GM20431 (cell line): ENCODE measurements around the gene ADM2.

Experiments
- in situ Hi-C: fragments of 300-500 bp; cut with MseI, MboI; formaldehyde crosslinking; loops from one replicate; pipeline ENCODE4 v1.15.0; 2020; ENCODE audit warnings: low sequenced_read_pairs; ENCODE audit not compliant: unreplicated experiment

The ADM2 gene

GRCh38 chr22:50483106-50483505 is 1.8 kb downstream of the ADM2 start:
- in situ Hi-C loops, result no loop called here

DNA sequence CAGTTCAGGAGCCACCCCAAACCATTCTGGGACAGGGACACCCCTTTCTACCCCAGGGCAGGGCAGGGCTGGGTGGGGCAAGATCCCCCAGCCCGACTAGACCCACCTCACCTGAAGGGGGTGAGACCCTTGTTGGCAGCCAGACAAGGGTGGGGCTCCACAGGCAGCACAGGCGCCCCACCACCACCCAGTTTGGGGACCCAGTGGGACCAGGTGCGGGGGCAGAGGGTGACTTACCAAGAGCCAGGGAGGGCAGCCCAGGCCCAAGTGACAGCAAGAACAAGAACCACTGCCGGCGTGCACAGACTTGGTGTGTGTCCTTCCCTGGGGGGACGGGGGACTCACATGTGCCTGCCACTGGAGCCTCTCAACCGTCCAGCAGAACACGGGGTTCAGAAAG is 2.2 kb downstream of the ADM2 start:
- in situ Hi-C loops, result no loop called here

GRCh38 chr22:50483977-50484853 is 2.9 kb downstream of the ADM2 start:
- in situ Hi-C loops, result no loop called here

DNA sequence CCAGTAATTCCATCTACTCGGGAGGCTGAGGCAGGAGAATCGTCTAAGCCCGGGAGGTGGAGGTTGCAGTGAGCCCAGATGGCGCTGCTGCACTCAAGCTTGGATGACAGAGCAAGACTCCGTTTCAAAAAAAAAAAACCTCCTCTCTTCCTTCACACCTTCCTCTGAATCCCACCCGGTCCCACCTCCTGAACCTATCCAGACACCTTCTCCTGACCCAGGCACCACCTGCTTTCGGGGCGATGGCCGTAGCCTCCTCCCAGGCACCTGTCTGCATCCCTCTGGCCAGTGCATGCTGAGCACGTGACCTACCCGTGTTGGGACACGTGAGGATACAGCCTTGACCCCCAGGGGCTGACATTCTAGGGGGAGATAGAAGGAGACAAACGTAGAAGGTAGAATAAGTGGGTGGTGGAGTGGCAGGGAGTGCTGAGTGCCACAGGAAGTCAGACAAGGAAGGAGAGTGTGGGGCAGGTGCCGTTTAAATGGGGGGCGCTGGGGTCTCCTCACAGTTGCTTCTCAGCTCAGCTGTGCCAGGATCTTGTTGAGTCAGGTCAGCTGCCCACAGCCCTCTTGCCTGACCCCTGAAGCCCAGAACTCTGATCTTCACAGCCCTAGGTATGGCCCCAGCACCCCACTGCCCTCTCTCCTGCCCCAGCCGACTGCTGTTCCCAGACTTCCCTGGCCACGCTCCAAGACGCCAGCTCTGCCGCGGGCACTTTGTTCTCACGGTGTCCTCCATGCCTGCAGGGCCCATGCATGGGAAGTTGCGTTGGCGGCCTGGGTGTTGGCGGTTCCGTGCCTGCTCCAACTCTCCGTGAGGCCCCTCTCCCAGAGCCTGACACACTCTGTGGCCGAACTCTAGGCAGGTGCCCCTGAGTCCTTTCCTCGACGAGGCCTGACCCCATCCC is 4.1 kb downstream of the ADM2 start:
- in situ Hi-C loops, result no loop called here

DNA sequence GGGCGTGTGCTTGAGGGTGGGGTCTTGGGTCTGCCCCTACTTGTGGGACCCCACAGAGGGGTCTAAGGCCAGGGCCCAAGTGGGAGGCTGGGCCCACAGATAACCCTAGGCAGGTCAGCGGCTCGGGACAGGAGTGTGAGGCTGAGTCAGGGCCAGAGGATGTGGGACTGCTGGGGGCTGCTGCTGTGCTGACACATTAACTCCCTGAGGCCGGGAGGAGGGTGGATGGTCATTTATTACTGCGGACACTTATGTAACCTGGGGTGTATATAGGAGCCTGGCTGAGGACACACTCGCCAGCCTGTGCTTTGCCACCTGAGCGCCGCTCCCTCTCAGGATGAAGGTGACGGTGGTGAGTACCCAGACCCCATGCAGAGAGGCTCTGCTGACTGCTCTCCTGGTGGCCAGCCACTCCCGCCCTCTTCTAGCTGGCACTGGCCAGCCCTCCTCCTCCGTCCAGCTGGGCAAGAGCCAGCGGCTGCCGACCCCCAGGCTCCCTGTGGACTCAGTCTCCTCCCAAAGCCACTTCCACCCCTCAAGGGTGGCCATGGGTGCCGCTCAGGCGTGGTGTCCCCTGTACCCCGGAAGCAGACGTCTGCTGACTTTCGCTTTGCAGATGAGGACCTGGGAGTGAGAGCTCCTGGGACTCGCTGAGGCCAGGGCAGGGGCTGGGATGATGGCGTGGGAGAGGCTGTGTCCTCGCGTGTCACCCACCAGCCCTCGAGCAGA is 5.4 kb downstream of the ADM2 start, which contains the start of gene MIOX:
MIOX (plus strand) TSS at position 299 of the 729 bp plus-strand sequence; CDS start at position 338, 39 bp downstream.
- in situ Hi-C loops, result no loop called here

GRCh38 chr22:50487290-50488005 is 6.1 kb downstream of the ADM2 start:
- in situ Hi-C loops, result no loop called here

DNA sequence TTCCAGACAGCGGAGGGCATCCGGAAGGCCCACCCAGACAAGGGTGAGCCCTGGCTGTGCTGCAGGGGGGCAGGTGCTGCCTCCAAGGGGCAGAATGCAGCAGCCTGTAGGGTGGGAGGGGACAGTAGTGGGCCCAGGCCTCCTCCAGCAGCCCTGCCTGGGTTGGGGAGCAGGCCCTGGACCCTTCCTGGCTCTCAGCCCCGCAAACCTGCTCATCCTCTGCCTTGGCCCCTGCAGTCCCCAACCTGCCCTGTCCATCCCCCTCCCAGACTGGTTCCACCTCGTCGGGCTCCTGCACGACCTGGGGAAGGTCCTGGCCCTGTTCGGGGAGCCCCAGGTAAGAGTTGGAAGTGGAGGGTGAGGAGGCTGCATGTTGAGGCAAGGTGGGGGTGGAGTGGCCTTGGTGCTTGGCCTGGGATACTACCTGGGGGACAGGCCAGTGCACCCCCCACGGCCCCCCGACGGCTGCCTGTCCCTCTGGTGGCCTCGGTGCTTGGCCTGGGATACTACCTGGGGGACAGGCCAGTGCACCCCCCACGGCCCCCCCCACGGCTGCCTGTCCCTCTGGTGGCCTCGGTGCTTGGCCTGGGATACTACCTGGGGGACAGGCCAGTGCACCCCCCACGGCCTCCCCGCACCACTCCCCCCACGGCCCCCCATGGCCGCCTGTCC is 6.8 kb downstream of the ADM2 start:
- in situ Hi-C loops, result no loop called here

DNA sequence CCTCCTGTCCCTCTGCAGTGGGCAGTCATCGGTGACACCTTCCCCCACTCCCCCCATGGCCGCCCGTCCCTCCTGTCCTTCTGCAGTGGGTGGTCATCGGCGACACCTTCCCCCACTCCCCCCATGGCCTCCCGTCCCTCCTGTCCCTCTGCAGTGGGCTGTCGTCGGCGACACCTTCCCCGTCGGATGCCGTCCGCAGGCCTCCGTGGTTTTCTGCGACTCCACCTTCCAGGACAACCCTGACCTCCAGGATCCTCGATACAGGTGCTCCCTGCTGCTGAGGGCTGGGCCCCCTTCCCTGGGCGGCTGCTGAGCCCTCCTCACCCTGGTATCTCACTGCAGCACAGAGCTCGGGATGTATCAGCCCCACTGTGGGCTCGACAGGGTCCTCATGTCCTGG is 7.5 kb downstream of the ADM2 start:
- in situ Hi-C loops, result no loop called here

DNA sequence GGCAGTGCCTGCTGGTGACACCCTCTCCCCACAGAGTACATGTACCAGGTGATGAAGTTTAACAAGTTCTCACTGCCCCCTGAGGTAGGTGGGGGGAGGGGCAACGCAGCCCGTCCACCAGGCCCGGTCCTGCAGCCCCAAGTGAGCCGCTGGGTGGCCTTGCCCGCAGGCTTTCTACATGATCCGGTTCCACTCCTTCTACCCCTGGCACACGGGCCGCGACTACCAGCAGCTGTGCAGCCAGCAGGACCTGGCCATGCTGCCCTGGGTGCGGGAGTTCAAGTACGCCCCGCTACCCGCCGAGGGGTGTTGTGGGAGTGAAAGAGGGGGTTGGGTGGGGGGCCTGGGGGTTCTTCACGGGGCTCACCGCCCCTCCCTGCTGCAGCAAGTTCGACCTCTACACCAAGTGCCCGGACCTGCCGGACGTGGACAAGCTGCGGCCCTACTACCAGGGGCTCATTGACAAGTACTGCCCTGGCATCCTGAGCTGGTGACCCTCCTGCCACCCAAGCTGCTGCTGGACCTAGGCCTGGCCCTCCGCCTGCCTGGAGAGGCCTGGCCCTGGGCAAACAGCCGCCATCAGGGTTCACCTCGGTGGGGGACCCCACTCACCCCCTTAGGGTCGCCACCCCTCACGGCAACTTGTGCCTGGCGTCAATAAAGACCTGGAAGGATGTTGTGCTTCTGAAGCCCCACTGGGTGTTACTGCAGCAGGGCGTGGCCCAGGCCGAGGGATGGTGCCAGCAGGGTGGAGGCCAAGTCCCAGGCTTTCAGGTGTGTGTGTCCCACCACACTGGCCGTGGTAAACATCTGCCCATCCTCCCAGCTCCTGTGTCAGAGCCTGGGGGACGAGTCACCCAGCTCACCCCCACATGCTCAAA is 8.3 kb downstream of the ADM2 start:
- in situ Hi-C loops, result no loop called here

GRCh38 chr22:50490531-50491308 is 9.4 kb downstream of the ADM2 start:
- in situ Hi-C loops, result no loop called here

DNA sequence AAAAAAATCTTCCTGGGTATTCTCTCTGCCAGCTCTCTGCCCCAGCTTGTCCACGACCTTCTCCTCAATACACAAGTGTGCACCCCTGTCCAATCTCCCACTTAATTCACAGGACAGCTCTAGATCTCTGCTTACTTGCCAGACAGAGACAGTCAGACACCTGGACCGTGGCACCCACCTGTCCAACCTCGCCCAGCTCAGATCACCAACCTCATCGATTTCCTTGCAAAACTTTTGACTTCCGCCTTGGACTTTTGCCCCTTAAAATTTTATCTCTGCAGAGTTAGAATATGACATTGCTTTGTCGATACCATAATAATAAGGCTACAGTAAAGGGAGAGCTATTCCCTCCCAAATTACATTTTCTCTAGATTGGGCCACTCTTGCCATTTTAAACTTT is 15.8 kb downstream of the ADM2 start:
- in situ Hi-C loops, result no loop called here

DNA sequence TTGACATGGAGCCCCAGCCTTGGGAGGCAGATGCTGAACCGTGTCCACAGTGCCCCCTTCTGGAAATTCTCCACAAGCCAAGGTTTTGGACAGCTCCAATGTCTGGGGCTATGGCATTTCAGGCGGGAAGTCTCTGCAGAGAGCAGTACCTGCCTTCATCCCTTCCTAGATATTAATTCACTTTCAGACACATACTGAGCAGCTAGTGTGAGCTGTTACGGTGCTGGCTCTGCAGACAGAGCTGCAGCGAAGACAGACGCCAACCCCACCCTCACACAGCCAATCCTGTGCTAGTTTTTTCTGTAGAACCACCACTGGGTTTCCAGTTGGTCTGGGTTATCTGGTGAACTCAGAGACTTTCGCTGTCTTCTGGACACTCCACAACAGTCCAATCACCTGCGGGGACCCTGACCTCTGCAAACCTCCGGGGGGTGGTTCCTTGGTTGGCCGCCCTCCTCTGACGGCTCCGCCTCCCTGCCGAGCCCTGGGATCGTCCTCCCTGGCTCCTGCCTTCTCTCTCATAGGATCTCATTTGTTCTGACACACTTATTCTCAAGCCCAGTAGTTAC is 17.1 kb downstream of the ADM2 start:
- in situ Hi-C loops, result no loop called here

DNA sequence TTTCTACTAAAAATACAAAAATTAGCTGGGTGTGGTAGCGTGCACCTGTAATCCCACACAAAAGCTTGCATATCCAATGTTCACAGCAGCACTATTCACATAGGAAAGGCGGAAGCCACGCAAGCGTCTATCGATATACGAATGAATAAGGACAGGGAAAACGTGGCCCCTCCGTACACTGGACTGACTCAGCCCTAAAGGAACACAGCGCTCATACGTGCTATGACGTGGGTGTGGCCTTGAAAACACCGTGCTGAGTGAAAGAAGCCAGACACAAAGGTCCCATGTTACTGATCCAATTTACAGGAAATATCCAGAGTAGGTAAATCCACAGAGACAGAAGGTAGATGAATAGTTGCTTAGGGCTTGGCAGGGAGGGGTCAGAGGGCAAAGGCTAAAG is 19.1 kb downstream of the ADM2 start:
- in situ Hi-C loops, result no loop called here

DNA sequence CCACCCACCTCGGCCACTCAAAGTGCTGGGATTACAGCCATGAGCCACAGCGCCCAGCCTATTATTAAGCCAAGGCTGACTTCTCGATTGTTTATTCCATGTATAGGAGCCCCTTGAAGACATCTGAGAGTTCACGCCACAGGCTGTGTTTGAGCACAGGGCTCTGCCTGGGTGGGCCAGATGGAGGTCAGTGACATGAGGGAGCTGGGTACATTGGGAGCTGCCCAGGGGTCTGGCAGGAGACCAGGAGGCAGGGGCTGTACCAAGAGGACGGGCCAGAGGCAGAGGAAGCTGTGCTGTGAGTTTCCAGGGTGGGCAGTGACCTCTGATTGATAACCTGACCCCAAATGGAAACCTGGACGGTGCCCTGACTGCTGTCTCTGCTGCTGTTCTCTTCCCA is 20.8 kb downstream of the ADM2 start:
- in situ Hi-C loops, result no loop called here

DNA sequence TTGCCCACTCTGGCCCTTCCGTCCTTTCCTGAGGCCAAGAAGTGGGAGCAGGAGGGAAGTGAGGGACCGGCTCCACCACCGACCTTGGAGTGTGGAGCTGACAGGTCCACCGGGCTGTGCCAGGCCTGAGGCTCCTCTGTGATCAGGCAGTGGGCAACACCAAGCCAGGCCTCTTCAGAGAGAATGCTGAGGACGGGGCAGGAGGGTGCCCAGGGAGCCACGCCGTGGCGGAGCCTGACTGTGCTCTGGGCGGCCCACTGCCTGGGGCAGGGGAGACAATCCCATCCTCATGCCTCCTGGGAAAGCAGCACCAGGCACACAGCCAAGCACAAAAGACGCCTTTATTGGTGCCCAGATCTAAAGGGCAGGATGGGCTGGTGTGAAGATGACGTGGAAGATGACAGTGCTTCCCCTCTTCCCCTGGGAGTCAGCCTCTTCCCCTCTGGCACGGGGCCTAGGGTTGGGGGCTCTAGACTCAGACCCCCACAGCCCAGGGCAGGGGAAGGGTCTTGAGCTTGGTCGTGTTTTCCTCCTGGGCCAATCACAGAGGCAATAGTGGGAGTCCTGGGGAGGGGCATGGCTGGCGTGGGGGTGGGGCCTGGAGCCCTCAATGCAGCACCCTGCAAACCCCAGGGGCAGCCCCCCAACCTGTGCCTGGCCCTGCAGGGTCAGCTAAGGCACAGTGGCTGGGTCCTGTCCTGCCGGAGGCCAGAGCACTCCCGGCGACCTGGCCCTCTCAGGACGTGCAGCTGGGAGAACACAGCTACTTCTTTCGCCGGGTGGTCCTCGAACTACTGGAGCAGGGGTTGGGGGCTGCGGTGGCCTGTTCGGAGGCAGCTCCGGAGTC is 21.5 kb downstream of the ADM2 start:
- in situ Hi-C loops, result no loop called here

DNA sequence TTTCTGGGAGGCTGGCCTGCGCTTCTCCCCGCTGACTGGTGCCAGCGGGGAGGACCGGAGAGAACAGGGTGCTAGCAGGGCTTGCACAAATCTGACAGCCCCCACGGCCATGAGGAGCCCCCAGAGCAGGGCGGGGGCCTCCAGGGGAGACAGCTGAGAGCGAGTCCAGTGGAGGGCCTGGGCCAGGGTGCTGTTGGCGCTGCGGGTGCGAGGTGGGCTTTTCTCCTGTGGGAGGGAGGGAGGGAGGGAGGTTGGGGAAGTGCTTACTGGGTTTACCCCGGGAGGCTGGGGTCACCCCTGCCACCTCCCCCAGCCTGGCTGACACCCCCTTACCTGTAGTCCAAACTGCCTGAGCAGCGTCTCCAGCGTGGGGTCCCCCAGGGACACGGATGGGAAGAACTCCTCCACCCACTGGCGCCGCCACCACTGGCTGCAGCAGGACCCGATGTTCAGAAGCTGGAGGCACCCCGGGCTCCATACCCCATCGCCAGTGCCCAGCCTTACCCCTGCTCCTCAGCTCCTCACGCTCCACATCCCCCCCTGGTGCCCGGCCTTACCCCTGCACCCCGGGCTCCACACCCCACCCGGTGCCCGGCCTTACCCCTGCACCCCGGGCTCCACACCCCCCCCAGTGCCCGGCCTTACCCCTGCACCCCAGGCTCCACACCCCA is 22.3 kb downstream of the ADM2 start:
- in situ Hi-C loops, result no loop called here
